HG02763 (cell line): ENCODE results near the gene CLDN4.
A peak's percentile ranks its signal among the peaks of the same experiment; 100 is the strongest.
"Not testable (repeated sequence)": the region's sequence is repeated elsewhere in the genome, so short reads cannot be mapped to it uniquely, and the experiment has no call there.

Experiments used
- ATAC-seq: cut with Tn5 transposase; IDR thresholded peaks from one replicate; pipeline ENCODE4 v1.9.1; 2021; ENCODE audit warnings: mild to moderate bottlenecking, moderate library complexity; ENCODE audit not compliant: unreplicated experiment

The CLDN4 gene

GRCh38 chr7:73842067-73842976, 11.5 kb downstream of the CLDN4 start, which contains the start of gene METTL27:
Gene METTL27, minus strand, starts transcription at chr7:73842516. Its CDS starts 376 bp downstream, at chr7:73842140.
- ATAC-seq: peak; percentile 92

DNA sequence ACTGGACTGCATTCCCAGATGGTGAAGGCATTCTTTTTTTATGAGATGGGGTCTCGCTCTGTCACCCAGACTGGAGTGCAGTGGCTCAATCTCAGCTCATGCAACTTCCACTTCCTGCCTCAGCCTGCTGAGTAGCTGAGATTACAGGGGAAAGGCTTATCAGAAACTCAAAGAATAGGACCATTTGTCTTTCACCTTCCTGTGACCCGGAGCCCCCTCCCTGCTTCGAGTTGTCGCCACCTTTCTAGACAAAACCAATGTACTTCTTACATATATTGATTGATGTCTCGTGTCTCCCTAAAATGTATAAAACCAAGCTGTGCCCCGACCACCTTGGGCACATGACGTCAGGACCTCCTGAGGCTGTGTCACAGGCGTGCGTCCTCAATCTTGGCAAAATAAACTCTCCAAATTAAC, 13.3 kb downstream of the CLDN4 start:
- ATAC-seq: no peak

- ATAC-seq: no peak
Observed at GRCh38 chr7:73844848-73845460, 14.2 kb downstream of the CLDN4 start.

GRCh38 chr7:73845701-73846195, 15.0 kb downstream of the CLDN4 start:
- ATAC-seq: not testable (repeated sequence)

DNA sequence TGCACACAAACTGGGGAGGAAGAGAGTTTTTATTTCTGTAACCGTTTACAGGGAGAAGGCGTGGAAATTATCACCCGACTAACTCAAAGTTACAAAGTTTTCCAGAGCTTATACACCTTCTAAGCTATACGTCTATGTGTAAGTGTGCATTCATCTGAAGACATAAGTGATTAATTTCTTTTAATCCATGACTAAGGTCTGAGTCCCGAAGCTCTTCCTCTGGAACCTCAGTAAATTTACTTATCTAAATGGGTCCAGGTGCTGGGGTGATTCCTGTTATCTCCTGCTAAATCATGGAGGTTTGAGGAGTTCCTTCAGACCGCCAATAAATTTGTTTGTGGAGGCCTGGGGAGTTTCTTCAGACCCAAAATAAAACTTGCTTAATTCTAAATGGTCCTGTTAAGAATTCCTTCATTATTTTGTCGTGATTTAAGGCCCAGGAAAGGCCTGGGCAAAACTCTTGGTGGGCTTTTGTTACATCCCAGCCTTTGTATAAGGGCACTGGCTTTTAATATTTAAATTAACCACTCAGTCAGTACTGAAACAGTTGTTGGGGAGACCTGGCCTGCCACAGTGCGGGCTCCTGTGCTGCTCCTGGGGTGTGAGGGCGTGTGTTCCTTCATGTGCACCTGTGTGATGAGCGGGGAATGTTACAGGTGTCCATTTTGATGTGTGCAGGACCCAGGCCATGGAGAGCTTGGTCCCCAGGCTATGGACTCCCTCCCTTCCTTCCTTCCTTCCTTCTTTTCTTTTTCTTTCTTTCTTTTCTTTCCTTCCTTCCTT, 17.3 kb downstream of the CLDN4 start:
- ATAC-seq: no peak

DNA sequence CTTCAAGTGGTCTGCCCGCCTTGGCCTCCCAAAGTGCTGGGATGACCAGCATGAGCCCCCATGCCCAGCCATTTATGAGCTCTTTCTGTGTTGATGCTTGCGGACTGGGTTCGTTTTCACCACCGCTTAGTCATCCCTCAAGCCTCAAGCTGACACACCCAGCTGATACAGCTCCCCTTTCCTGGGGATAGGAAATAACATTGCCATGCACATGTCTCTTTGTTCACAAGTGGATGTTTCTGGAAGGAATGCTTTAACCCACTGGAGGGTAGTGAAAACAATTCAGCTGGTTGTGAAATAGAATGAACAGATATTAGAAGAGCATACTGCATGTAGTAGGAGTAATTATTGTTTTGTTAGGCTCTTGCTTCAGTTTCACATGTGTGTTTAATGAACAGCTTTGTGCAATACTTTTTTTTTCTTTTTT, 20.0 kb downstream of the CLDN4 start:
- no peak for ATAC-seq

DNA sequence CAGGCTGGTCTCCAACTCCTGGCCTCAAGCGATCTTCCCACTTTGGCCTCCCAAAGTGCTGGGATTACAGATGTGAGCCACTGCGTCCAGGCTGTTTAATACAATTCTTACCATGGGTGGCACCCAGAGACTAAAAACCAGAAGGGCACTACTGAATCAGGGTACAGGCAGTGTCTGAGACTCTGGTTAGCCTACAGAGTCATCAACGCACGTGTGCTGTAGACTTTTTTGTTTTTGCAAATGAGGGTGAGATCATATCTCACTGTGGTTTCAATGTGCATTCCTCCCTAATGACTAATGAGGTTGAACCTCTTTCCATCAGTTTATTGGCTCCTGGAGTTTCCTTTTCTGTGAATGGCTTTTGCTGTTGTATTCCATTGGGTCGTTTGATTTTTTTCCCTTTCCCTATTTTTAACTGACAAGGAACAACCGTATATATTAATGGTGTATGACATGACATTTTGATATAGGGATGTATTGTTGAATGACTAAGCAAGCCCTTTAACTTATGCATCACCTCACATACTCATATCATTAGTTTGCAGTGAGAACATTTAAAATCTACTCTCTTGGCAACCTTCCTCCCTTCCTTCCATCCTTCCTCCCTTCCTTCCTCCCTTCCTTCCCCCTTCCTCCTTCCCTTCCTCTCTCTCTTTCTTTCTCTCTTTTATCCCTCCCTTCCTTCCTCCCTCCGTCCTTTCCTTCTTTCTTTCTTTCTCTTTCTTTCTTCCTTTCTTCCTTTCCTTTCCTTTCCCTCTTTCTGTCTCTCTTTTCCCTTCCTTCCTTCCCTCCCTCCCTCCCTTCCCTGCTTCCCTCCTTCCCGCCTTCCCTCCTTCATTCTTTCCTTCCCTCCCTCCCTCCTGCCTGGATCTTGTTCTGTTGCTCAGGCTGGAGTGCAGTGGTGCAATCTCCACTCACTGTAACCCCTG, 20.9 kb downstream of the CLDN4 start:
- ATAC-seq: peak; percentile 70

DNA sequence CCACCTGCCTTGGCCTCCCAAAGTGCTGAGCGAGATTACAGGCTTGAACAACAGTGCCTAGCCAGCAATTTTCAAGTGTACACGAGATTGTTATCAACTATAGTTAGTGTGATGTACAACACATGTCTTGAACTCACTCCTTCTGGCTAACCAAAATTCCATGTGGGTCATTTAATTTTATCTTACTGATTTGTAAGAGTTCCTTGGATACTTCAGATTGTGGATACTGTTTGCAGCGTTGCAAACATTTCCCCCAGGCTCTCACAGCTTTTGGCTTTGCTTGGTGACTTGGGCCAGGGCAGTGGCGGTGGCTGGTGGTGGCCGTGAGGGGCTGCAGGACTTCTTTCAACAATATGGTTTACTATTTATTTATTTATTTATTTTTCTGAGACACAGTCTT, 21.7 kb downstream of the CLDN4 start:
- ATAC-seq: no peak

DNA sequence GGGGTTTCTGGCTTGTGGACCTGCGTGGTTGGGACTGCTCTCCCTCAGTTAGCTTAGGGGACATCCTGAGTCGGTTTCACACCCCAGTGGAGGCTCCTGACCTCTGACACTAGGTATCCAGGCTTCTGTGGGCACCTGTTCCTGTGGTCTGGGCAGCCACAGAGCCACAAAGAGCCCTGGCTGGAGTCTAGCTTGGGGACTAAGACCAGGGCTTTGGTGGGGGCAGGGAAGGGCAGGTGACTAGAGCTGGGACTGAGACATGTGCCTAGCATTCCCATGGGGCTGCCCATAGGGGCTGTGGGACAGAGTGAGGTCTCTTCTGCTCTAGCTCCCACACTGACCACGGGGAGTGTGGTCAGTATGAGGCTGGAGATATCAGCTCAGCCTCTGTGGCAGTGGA, 26.1 kb downstream of the CLDN4 start:
- ATAC-seq: no peak

- ATAC-seq: no peak
Observed at GRCh38 chr7:73858807-73859206, 28.0 kb downstream of the CLDN4 start.

GRCh38 chr7:73860859-73861258, 30.1 kb downstream of the CLDN4 start, which contains the start of gene TMEM270:
Gene TMEM270, plus strand, starts transcription at chr7:73861159. Its CDS starts 36 bp downstream, at chr7:73861195.
- no peak for ATAC-seq

- no peak for ATAC-seq
Observed at GRCh38 chr7:73861305-73861704, 30.5 kb downstream of the CLDN4 start.

GRCh38 chr7:73864981-73865711, 34.4 kb downstream of the CLDN4 start:
- ATAC-seq: no peak

DNA sequence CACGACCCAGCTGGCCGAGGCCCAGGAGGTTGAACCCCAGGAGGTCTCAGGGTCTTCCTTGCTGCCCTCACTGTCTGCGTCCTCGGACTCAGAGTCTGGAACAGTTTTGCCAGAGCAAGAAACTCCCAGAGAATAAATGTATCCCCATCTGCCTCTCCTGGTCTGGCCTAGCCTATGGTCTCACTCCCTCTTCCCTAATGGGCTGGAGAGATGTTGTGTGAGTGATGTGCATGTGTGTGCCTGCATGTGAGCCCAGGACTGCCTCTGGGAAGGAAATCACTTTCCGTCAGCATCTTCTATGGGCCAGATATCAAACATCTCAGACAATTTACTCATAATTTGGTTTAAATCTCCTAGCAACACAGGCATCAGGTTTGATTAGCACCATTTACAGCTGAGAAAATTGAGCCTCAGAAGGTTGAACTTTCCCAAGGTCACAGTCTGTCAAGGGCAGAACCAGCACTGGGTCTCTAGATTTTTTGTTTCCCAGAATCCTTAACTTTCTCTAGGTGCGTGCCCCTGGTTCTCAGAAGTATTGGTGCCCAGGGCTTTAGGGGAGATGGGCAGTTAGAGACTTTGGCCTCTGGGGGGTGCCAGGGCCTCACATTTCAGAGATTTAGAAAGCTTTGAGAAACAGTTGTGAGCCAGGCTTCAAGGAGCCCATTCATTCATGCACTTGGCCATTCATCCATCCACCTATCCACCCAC, 35.1 kb downstream of the CLDN4 start:
- ATAC-seq: no peak

- ATAC-seq: no peak
Observed at GRCh38 chr7:73866446-73866767, 35.6 kb downstream of the CLDN4 start.

GRCh38 chr7:73869011-73869798, 38.4 kb downstream of the CLDN4 start:
- ATAC-seq: no peak

- no peak for ATAC-seq
Observed at GRCh38 chr7:73870041-73870492, 39.3 kb downstream of the CLDN4 start.
